ENCODE results near the gene LPGAT1.
A peak's percentile ranks its signal among the peaks of the same experiment; 100 is the strongest.

The LPGAT1 gene

GRCh38 chr1:211789641-211790464, 40.7 kb downstream of the LPGAT1 start:
- Histone ChIP-seq H3K4me1 (0 out of 20 replicates have a peak, but pooled peaks cover 0 to 4% (median 0%) of the 10 kb centered on the region in 10 experiments), H3K27me3 (no peaks in the 10 kb centered on the region), H4K20me1 (peaks cover 0 to 8% (median 0%) of the 10 kb centered on the region in 11 experiments; a peak in 1 of 22 replicates), H3K9ac (no peak overlapping the region), H3K4me3 (no peak overlapping the region), H3K9me3 (replicated peaks in 1 of 11) (no peaks in the 10 kb centered on the region), H3K27ac (no peak overlapping the region), H3K4me2 (no peak overlapping the region), H3K36me3 (peaks cover 64 to 98% (median 80%) of the 10 kb centered on the region in 11 experiments)
- TF ChIP-seq Cebpa-rat (IDR thresholded peaks at IDR 0.05): no peak

GRCh38 chr1:211788626-211789025, 41.9 kb downstream of the LPGAT1 start:
- no peak overlapping the region for H3K4me3 ChIP-seq
- no peak overlapping the region for H3K9ac ChIP-seq
- peaks cover 61 to 98% (median 75%) of the 10 kb centered on the region in 11 experiments for H3K36me3 ChIP-seq
- H3K4me2 ChIP-seq: no peak overlapping the region
- H3K4me1 ChIP-seq: peaks cover 0 to 9% (median 0%) of the 10 kb centered on the region in 10 experiments; a peak in 1 of 20 replicates
- H4K20me1 ChIP-seq: no peaks in the 10 kb centered on the region
- no peaks in the 10 kb centered on the region for H3K27me3 ChIP-seq
- TF ChIP-seq Cebpa-rat (IDR thresholded peaks at IDR 0.05): no peak
- no peaks in the 10 kb centered on the region for H3K9me3 ChIP-seq (replicated peaks in 1 of 11)
- no peak overlapping the region for H3K27ac ChIP-seq

GRCh38 chr1:211783897-211784296, 46.7 kb downstream of the LPGAT1 start:
- H3K4me3 ChIP-seq: no peak overlapping the region
- peaks cover 57 to 94% (median 75%) of the 10 kb centered on the region in 11 experiments for H3K36me3 ChIP-seq
- no peak for TF ChIP-seq Cebpa-rat (IDR thresholded peaks at IDR 0.05)
- peaks cover 0 to 9% (median 0%) of the 10 kb centered on the region in 10 experiments; a peak in 1 of 20 replicates for H3K4me1 ChIP-seq
- H3K9ac ChIP-seq: no peak overlapping the region
- H4K20me1 ChIP-seq: no peaks in the 10 kb centered on the region
- no peak overlapping the region for H3K4me2 ChIP-seq
- H3K9me3 ChIP-seq (replicated peaks in 1 of 11): no peaks in the 10 kb centered on the region; a peak in 1 of 22 replicates
- H3K27ac ChIP-seq: no peak overlapping the region
- no peaks in the 10 kb centered on the region for H3K27me3 ChIP-seq

GRCh38 chr1:211783266-211783665, 47.3 kb downstream of the LPGAT1 start:
- Histone ChIP-seq H3K9me3 (replicated peaks in 1 of 11) (no peaks in the 10 kb centered on the region; a peak in 1 of 22 replicates), H3K27ac (no peak overlapping the region), H3K27me3 (no peaks in the 10 kb centered on the region), H3K4me2 (no peak overlapping the region), H3K4me3 (no peak overlapping the region), H3K9ac (no peak overlapping the region), H3K4me1 (peaks cover 0 to 9% (median 0%) of the 10 kb centered on the region in 10 experiments; a peak in 1 of 20 replicates), H3K36me3 (peaks cover 57 to 94% (median 76%) of the 10 kb centered on the region in 11 experiments), H4K20me1 (no peaks in the 10 kb centered on the region)
- TF ChIP-seq Cebpa-rat (IDR thresholded peaks at IDR 0.05): no peak

- TF ChIP-seq Cebpa-rat (IDR thresholded peaks at IDR 0.05): no peak
- H3K4me2 ChIP-seq: no peak overlapping the region
- no peaks in the 10 kb centered on the region; a peak in 1 of 22 replicates for H3K9me3 ChIP-seq (replicated peaks in 1 of 11)
- peaks cover 0 to 9% (median 0%) of the 10 kb centered on the region in 10 experiments; a peak in 1 of 20 replicates for H3K4me1 ChIP-seq
- peaks cover 63 to 97% (median 81%) of the 10 kb centered on the region in 11 experiments for H3K36me3 ChIP-seq
- H3K27me3 ChIP-seq: no peaks in the 10 kb centered on the region
- H4K20me1 ChIP-seq: no peaks in the 10 kb centered on the region
- no peak overlapping the region for H3K9ac ChIP-seq
- H3K27ac ChIP-seq: no peak overlapping the region
- H3K4me3 ChIP-seq: no peak overlapping the region
Measured at GRCh38 chr1:211781260-211781659, 49.3 kb downstream of the LPGAT1 start.

GRCh38 chr1:211775170-211775569, 55.4 kb downstream of the LPGAT1 start:
- H3K36me3 ChIP-seq: peaks cover 69 to 99% (median 85%) of the 10 kb centered on the region in 11 experiments
- H3K4me3 ChIP-seq: no peak overlapping the region
- H3K4me2 ChIP-seq: no peak overlapping the region
- no peak overlapping the region for H3K27ac ChIP-seq
- H3K9ac ChIP-seq: no peak overlapping the region
- H3K9me3 ChIP-seq (replicated peaks in 1 of 11): no peaks in the 10 kb centered on the region; a peak in 1 of 22 replicates
- H3K27me3 ChIP-seq: no peaks in the 10 kb centered on the region
- no peaks in the 10 kb centered on the region for H4K20me1 ChIP-seq
- H3K4me1 ChIP-seq: no peaks in the 10 kb centered on the region
- TF ChIP-seq Cebpa-rat (IDR thresholded peaks at IDR 0.05): no peak

- no peak overlapping the region for H3K4me3 ChIP-seq
- H3K9ac ChIP-seq: no peak overlapping the region
- peaks cover 28 to 81% (median 45%) of the 10 kb centered on the region in 11 experiments for H3K36me3 ChIP-seq
- no peak overlapping the region for H3K27ac ChIP-seq
- TF ChIP-seq Cebpa-rat (IDR thresholded peaks at IDR 0.05): no peak
- no peaks in the 10 kb centered on the region for H3K27me3 ChIP-seq
- H3K4me2 ChIP-seq: no peak overlapping the region
- H4K20me1 ChIP-seq: no peaks in the 10 kb centered on the region
- H3K9me3 ChIP-seq (replicated peaks in 1 of 11): no peaks in the 10 kb centered on the region
- H3K4me1 ChIP-seq: peaks cover 0 to 10% (median 0%) of the 10 kb centered on the region in 10 experiments; a peak in 2 of 20 replicates
Measured at GRCh38 chr1:211764701-211765100, 65.9 kb downstream of the LPGAT1 start.

- no peak overlapping the region for H3K4me3 ChIP-seq
- no peak for TF ChIP-seq Cebpa-rat (IDR thresholded peaks at IDR 0.05)
- H3K36me3 ChIP-seq: peaks cover 32 to 83% (median 49%) of the 10 kb centered on the region in 11 experiments
- no peak overlapping the region for H3K9ac ChIP-seq
- H3K27ac ChIP-seq: no peak overlapping the region
- H3K9me3 ChIP-seq (replicated peaks in 1 of 11): peaks cover 8 to 18% (median 13%) of the 10 kb centered on the region in 11 experiments
- H4K20me1 ChIP-seq: no peaks in the 10 kb centered on the region
- no peaks in the 10 kb centered on the region for H3K27me3 ChIP-seq
- peaks cover 0 to 10% (median 0%) of the 10 kb centered on the region in 10 experiments; a peak in 2 of 20 replicates for H3K4me1 ChIP-seq
- no peak overlapping the region for H3K4me2 ChIP-seq
Measured at GRCh38 chr1:211762206-211762605, 68.4 kb downstream of the LPGAT1 start.

- TF ChIP-seq Cebpa-rat (IDR thresholded peaks at IDR 0.05): no peak
- Histone ChIP-seq H3K4me3 (no peak overlapping the region), H3K27me3 (no peaks in the 10 kb centered on the region), H3K9me3 (replicated peaks in 1 of 11) (peaks cover 8 to 18% (median 13%) of the 10 kb centered on the region in 11 experiments), H3K27ac (0 out of 22 replicates have a peak overlapping the region, but pooled peaks of 1 of the 11 experiments have one; percentile 24), H3K36me3 (peaks cover 32 to 82% (median 46%) of the 10 kb centered on the region in 11 experiments), H4K20me1 (no peaks in the 10 kb centered on the region), H3K4me1 (peaks cover 0 to 10% (median 0%) of the 10 kb centered on the region in 10 experiments; a peak in 2 of 20 replicates), H3K9ac (no peak overlapping the region), H3K4me2 (no peak overlapping the region)
Measured at GRCh38 chr1:211761400-211761799, 69.2 kb downstream of the LPGAT1 start.

All from BLaER1 treated with 17β-estradiol and CSF1 and Interleukin-3, amounts not matched to agents 10 nM and 100 nM (cell line).